ENCODE results near the gene RNASEH2B.

- TF ChIP-seq CTCF (IDR thresholded peaks at IDR 0.05; ENCODE audit: poor library complexity) (no peak), EZH2 (IDR thresholded peaks at IDR 0.05; ENCODE audit: borderline replicate concordance) (no peak)
Observed at GRCh38 chr13:50957620-50958019, 48.0 kb downstream of the RNASEH2B start.
